Measurements from ENCODE around the gene RGS6.

- TF ChIP-seq JUND (IDR thresholded peaks at IDR 0.05) (no peak), CTCF (IDR thresholded peaks at IDR 0.05; ENCODE audit: low read depth, low read length, missing input control) (no peak), EGR1 (IDR thresholded peaks at IDR 0.05; ENCODE audit: low read depth in 2 of 2) (no peak)
These were observed 568.1 kb downstream of the RGS6 start for GRCh38 chr14:72500234-72500838.
